HG03342 (cell line): ENCODE data around the gene MEI4.
"Not testable (repeated sequence)": the region's sequence is repeated elsewhere in the genome, so short reads cannot be mapped to it uniquely, and the experiment has no call there.

ENCODE experiments used
- ATAC-seq: cut with Tn5 transposase; IDR thresholded peaks from one replicate; pipeline ENCODE4 v1.9.1; 2021; ENCODE audit warnings: mild to moderate bottlenecking, moderate library complexity; ENCODE audit not compliant: unreplicated experiment

MEI4 gene

DNA sequence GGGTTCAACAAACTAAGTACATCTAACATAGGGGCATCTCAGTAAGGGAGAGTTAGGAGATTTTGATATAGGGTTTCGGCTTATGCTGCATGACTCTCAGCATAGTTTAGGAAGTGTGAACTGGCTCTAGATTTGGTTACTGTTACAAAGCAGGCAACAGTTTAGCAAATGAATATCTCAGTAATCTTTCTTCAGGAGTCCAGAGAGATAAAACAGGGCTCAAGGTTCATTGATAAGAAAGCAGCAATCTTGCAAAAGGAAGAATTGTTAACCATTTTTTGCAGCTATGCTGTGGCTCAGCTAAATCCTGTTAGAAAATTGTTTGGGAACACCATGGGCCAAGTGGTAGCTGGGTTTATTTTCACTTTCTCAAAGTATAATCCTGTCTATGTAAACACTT, 161.3 kb downstream of the MEI4 start:
- no peak for ATAC-seq

GRCh38 chr6:77815531-77815930, 162.7 kb downstream of the MEI4 start:
- ATAC-seq = no peak

GRCh38 chr6:77816766-77817270, 164.0 kb downstream of the MEI4 start:
- ATAC-seq = no peak

- ATAC-seq = no peak
These were observed 169.4 kb downstream of the MEI4 start for GRCh38 chr6:77822265-77822664.

GRCh38 chr6:77825204-77825603, 172.4 kb downstream of the MEI4 start:
- ATAC-seq = no peak

- ATAC-seq = no peak
These were observed 176.9 kb downstream of the MEI4 start for GRCh38 chr6:77829736-77830135.

GRCh38 chr6:77833749-77834148, 180.9 kb downstream of the MEI4 start:
- not testable (repeated sequence) for ATAC-seq

DNA sequence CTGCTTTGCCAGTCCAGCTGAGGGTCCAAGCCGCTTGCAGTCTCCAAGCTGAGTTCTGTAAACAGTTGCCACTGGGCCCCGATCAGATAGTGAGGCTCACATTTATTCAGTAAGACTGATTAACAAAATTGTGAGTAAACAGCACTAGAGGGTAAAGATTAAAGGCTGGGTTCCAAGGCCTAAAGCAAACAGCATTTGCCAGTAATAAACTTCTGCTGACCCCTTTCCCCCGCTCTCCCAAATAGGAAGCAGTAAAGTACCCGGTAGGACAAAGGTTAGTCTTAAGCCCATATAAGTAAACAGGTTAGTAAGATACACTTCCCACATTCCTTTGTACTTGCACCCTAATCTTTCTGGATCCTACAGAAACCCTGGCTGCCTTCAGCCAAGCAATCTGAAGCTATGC, 181.8 kb downstream of the MEI4 start:
- ATAC-seq = no peak

DNA sequence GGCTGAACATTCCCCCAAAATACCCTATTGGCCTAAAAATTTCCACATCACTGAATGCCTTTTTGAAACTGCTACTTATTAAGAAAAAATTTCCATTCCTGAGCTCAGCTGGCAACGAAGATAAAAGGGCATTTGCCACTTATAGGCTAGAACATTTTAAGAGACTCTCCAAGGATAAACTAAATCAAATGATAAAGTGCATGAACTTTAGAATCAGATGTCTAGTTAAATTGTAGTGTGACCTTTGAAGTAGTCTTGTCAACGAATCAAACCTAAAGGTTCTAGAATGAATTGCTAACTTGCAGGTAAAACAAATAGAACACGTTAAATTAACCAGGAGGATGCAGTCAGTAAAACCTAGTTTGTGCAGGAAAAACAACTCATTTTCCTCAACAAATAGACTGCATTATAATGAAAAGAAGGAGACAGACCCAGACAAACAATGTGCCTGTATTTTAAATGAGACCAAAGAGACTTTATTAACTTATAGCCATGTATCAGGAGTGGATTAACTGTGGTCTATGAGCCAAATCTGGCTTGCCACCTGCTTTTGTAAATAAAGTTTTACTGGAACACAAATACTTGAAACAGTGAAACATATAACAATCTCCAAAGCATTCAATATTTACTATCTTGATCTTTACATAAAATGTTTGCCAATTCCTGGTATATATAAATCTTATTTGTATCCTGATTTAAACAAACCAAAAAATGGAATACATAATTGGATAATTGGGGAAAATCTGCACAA, 184.4 kb downstream of the MEI4 start:
- no peak for ATAC-seq

DNA sequence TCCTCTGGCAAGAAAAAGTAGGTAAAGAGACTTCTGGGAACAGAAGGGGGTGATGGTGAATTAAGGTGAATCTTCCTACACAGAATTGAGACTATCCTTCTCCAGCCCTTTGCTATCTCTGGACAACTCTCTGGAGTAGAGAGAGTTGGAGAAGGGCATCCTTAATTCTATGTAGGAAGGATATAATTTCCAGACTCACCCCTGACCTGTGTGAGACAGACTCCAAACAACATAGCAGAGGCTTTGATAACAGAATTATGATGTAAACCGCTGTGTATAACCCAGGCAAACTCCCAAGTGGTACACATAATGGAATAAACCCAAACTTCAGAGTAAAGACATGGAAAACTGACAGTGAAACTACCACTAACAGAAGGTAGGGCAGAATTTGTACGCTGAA, 186.5 kb downstream of the MEI4 start:
- ATAC-seq = no peak

DNA sequence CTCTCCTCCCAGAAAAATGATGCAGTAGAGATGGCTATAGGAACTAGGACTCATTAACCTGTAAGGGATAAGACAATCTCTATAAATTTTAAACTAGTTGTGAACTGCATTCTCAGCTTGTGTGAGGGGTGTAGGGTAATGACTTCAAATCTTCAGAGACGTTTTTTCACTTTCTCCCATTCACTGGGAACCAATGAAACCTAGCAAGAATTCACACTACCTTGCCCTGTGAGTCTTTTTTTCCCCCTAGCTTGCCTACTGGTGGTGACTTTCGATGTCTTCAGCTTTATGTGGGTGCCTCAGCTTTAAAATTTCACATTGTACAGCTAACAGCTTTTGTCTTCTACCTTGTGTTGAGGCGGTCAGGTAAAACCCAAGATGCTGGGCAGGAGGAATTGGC, 192.0 kb downstream of the MEI4 start:
- ATAC-seq = no peak

GRCh38 chr6:77853401-77853800, 200.6 kb downstream of the MEI4 start:
- no peak for ATAC-seq

GRCh38 chr6:77856391-77856790, 203.6 kb downstream of the MEI4 start:
- no peak for ATAC-seq

GRCh38 chr6:77857421-77857820, 204.6 kb downstream of the MEI4 start:
- no peak for ATAC-seq

GRCh38 chr6:77876300-77876699, 223.5 kb downstream of the MEI4 start:
- ATAC-seq = no peak

- ATAC-seq = no peak
These were observed 226.7 kb downstream of the MEI4 start for GRCh38 chr6:77879527-77879926.

- no peak for ATAC-seq
These were observed 227.7 kb downstream of the MEI4 start for GRCh38 chr6:77880501-77880900.

DNA sequence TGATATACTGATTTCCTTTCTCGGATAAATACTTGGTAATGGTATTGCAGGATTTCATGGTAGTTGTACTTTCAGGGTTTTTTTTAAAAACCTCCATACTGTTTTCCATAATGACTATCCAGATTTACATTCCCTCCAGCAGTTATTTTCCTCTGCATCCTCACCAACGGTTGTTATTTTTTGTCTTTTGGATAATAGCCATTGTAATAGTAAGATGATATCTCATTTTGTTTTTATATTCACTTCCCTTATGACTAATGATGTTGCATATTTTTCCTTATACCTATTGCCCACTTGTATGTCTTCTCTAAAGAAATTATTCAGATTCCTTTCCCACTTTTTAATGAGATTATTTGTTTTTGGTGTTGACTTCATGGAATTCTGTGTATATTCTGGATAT, 231.0 kb downstream of the MEI4 start:
- ATAC-seq = no peak

GRCh38 chr6:77893391-77893790, 240.6 kb downstream of the MEI4 start:
- no peak for ATAC-seq

DNA sequence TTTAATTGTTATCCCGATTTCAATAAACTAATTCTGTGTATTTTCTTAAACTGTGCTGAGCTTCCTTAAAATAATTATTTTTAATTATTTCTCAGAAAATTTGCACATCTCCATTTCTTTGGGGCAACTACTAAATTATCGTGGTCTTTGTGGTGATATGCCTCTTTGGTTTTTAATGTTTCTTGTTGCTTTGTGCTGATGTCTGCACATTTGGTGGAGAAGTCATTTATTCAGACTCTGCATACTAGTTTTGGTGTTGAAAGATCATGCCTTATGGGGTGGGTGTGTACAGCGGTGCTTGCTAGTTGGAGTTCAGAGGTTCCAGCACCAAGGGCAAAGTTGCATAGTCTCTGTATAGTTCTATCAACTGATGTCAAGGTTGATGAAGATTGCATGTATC, 253.2 kb downstream of the MEI4 start:
- no peak for ATAC-seq

- no peak for ATAC-seq
These were observed 258.0 kb downstream of the MEI4 start for GRCh38 chr6:77910826-77911225.

GRCh38 chr6:77926198-77926751, 273.4 kb downstream of the MEI4 start:
- no peak for ATAC-seq

GRCh38 chr6:77930382-77930781, 277.5 kb downstream of the MEI4 start:
- no peak for ATAC-seq
